Sigmoid colon (tissue), 4 donors: ENCODE results near the gene MED26.

Experiments
- EP300 ChIP-seq, 4 donors: sonication (generic); formaldehyde crosslinking; IDR thresholded peaks; one replicate each; pipeline ENCODE4 v1.6.1; 2017; ENCODE audit warnings: antibody characterized with exemption in 4 of 4
- POLR2A ChIP-seq, 2 donors: fragments of 450-650 bp; IDR thresholded peaks; one replicate each; pipeline ENCODE4 v1.6.1; 2016; ENCODE audit warnings: antibody characterized with exemption in 2 of 2, mild to moderate bottlenecking in 2 of 2, moderate library complexity in 2 of 2

GRCh38 chr19:16569609-16570320 lies 58.2 kb downstream of the MED26 start:
- TF ChIP-seq POLR2A (IDR thresholded peaks at IDR 0.05) (no peak), EP300 (IDR thresholded peaks at IDR 0.05) (no peak)
